Activated T-cell treated with anti-CD3 and anti-CD28 coated beads, Interleukin-2, amount 50 U/mL, for 1 hour (primary cell): Measurements from ENCODE around the gene ATP8A2.

ENCODE experiments used
- DNase-seq: peaks from one replicate; pipeline ENCODE4 v3.0.0-alpha.2; 2020

The ATP8A2 gene

DNA sequence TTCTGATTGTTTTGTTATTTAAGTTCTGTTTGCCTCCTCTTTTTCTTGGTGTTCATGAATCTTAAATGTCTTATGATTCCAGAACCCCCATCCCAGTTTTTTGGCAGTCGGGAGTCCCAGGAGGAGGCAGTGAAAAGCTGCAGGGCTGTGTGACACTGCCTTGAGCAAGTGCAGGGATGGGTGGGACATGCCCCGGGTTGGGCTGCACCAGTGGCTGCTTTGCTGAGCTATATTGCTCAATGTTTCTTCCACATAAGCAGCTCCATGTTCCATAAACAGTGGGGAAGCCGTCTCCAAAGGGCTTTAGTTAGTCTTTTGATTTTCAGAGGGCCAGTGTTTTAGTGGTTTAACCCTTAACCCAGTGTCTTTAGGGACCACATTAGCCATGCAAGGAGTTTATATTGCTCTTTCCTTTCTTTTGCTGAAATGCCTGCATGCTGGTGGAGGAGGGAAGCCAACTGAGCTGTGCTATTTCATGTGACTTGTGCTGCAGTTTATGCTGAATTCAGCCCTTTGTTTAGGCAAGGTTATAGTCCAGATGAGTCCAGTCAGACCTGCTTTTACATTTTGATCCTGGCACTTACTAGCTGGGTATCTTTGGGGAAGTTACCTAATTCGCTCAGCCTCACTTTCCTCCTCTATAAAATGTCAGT lies 13.1 kb downstream of the ATP8A2 start:
- DNase-seq, result no peak

DNA sequence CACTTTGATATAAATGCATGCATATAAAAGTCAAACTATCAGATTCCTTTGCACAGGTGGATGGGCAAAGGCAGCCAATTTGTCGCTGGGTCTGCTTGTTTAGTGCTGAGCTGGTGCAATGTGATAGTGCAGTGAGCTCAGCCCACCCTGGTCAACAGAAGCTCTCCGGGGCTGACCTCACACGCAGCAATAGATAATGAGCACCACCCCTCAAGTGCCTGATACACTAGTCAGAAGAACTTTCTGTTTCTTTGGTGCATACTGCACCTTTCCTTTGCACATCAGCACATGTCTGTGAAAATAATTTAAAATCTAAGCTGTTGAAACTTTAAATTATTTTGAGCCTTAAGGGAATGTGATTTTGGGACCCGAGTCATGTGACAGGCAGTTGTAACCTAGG lies 20.2 kb downstream of the ATP8A2 start:
- no peak for DNase-seq

DNA sequence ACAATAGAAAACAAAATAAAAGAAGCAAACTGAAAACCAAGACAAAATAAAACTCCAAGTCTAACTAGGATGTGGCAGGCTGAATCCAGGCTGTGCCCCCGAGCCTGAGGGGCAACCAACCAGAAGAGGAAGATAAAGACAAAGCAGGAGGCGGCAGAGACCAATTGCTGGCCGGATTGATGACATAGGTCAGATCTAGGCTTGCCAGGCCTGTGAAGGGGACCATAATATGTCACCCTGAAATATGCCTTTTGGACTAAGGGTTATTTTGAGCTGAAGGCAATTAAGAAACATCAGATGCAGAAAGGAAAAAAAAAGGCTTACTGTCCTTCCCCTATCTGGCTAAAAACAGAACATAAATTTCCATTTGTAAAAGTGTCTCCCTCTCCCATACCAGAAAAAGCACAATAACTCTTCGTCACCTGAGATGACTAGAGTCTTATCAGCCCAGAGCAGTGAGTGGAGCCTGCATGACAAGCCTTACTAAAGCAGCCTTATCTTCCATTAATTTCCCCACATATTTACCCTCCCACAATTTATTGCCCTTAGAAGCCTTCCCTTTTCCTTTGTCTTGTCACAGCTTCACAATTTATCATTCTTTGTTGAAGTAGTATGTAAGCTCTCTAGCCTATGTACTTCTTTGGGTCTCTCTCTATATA lies 22.8 kb downstream of the ATP8A2 start:
- no peak for DNase-seq

DNA sequence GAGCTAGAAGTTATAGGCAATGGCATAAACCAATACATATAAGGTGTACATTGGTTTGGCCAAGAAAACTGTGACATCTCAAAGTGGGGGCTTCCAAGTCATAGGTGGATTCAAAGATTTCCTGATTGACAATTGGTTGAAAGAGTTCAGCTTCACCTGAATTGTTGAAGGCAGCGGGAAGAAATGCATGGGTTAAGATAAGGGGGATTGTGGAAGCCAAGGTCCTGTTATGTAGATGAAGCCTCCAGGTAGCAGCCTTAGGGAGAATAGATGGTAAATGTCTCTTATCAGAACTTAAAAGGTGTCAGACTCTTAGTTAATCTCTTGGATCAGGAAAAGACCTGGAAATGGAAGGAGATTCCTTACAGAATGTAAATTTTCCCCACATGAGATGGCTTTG lies 26.0 kb downstream of the ATP8A2 start:
- no peak for DNase-seq

DNA sequence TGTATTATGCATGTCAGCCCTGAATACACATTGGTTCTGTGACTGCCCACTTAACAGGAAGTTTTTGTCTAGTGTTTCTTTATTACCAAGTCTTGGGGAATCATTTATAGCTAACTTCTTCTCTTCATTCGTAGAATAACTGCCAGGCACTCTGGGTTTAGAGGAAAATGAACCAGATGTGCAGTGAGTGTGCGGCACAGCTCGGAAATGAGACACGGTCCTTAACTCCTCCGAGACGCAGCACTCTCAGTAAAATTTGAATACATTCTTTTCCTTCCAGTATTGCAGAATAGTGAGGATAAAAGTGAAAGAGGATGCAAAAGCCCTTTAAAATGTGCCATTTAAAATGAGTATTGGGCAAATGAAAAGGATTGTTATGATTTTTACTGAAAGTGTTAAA lies 29.2 kb downstream of the ATP8A2 start:
- no peak for DNase-seq

DNA sequence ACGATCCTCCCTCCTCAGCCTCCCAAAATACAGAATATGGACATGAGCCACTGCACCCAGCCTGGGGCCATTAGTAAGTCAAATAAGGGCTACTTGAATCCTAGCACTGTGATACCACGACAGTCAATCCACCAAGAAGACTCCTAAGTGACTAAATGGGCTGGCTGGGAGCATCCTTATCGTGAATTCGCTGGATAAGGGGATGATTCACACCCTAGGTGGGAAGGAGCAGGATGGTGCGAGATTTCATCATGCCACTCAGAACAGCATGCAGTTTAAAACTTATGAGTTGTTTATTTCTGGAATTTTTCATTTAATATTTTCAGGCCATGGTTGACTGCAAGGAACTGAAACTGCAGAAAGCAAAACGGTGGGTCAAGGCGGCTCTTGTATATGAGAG lies 30.2 kb downstream of the ATP8A2 start:
- no peak for DNase-seq

DNA sequence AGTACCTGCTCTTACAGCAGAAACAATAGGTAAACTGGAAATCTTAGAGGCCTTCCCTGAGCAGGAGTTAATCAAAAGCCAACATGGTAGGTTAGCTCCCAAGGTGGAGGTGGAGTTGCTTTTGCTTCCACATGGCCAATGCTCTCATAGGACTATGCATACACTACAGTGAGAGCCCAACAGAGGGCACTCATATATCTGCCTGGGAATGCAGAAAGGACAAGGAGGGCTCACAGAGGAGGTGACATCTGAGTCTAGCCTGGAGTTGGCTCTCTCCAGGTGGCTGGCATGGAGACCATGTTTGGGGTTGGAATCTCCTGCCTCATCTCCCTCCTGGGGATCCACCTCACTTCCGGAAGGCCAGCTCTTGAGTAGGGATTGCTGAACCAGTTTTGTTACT lies 34.6 kb downstream of the ATP8A2 start:
- DNase-seq, result no peak

DNA sequence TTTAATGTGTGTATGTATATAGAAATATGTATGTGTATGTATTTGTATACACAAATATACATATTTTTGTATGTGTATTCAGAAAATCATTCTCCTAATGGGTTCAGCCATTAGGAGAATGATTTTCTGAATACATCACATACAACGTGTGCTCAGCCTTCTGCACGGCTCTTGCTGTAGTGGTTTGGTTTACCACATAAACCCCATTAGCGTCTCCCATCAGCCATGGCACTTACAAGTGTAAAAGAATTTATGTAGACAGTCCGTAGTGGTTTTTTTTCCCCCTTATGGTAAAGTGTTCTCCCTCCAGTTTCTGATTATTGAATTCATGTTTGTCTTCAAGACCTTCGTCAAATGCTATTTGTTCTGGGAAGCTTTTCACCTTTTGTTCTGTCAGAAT lies 38.2 kb downstream of the ATP8A2 start:
- no peak for DNase-seq

DNA sequence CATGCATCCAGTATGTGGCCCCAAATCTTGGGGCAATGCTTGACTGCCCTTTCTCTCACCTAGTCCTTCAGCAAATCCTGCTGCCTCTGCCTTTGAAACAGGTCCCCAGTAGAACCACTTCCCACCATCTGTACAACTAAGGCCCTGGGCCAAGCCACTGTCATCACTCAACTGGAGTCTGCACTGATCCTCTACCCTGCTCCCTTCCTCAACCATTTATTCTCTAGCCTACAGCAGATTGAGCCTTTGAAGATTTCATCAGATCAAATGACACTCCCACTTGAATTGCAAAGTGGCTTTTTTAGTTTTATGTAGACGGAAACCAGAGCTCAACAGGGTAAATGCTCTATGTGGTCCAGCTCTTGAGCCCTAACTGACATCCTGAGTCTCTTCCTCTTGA lies 43.5 kb downstream of the ATP8A2 start:
- no peak for DNase-seq

DNA sequence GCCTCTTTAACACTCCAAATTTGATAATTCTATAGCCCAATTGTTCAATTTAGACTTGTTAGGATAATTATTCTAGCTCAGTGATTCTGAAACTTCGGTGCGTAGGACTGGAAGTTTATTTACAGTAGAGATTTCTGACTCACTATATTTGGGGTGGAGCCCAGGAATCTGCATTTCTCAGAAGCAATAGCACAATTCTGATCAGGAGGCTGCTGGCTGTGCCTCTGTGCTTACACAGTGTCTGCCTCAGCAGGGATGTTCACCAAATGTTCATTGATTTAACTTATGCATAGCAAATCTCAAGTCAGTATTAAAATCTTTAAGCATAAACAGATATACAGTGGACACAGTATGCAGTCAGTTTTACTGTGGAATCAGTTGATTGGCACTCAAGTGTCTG lies 45.8 kb downstream of the ATP8A2 start:
- no peak for DNase-seq

DNA sequence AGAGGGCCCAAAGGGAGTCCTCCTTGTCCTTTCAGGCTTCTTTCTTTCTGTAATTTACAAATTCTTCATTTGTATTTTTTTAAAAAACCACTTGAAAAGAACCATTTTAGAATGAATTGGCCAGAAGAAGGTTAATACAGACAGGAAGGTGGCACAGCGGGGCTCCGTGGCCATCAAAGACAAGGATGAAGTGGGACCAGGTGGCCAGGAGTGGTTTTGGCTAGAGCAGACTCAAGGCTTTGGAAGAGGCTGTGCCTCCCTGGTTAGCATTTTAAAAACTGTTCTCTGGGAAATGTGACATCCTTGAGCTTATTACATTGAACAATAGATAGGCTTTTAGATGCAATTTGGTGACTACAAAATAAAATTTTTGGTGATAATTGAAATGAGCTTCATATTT lies 48.4 kb downstream of the ATP8A2 start:
- no peak for DNase-seq

DNA sequence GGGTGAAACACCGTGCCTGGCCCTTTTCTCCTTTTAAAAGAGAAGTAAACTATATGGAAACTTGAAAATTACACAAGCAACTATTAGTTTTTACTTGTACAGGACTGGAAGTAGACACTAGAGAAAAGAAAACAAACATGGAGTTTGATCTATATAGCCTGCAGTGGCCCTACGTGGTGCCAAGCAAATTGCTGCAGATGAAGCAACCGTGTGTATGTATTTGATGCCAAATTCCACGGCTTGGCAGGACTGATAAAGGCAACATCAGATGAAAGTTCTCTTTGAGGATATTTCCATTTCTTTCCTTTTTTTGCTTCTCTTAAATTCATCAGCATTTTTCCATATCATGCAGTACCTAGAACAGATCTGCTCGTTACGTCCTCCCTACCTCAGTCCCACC lies 49.8 kb downstream of the ATP8A2 start:
- DNase-seq, result no peak

DNA sequence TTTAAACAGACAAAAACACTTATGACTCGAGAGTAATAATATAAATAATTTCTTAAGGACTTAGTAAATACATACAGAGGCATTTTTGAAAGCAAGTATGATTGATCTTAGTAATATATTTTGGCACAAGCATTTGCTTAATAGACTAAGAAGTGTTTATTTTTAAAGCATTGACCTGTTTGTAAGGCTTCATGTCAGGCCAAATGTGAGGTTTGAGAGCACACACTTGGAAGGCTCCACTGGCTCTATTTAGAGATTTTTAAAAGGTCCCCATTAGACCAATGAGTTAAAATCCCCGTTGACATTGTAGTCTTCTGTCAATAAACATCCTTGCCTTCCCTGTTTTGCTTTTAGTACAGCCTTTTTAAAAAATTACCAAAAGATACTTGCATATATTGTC lies 50.4 kb downstream of the ATP8A2 start:
- no peak for DNase-seq

DNA sequence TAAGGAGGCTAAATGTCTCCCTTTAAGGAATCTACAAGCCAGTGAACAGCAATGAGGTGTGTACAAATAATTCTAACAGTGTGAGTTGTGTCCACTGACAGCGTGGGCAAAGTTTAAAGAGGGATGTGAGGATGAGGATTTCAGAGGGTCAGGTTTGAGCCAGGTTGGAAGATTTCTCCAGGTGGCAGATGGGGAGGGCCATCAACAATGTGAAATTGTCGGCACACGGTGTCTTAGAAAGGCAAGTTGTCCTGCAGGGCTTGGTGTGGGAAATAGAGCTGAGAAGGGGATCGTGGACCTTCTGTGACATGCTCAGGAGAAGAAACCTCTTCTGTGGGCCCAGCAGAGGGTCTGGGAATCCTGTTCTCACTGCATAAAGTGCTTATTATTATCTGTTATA lies 52.1 kb downstream of the ATP8A2 start:
- DNase-seq, result no peak

DNA sequence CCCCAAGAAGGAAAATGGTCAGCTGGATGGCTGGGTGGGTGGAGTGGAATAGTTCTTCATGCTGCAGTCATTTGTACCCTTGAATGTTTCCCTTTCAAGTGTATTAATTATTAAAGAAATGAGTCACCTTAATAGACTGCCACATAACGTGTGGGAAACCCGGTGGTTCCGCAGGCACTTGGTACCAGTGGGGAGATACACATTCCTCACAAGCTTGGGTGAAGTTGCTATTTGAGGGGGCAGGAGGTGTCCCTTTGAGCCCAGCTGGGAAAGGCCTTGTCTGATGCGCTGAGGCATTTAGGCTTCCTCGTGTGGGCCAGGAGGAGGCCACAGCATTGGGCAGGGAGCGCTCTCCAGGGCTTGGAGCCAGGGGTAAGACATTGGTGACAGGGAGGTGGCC lies 57.7 kb downstream of the ATP8A2 start:
- no peak for DNase-seq

DNA sequence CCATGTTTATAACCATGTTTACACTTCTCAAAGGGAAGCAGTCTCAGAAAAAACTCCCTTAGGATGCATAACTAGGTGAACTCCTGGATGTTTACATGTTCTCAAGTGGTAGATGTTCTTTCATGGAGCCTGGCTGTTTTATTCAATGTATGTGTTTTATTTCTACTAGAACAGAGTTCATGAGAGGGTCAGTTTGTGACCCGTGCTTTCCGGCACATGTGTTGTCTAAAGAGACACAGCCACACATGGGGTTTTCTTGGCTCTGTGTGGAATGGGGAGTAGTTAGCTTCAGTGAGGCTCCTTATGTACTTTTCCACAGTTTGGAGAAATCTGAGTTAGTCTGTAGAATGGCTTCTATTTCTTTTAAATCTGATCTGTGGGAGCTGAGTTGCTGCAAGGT lies 60.9 kb downstream of the ATP8A2 start:
- DNase-seq, result no peak

DNA sequence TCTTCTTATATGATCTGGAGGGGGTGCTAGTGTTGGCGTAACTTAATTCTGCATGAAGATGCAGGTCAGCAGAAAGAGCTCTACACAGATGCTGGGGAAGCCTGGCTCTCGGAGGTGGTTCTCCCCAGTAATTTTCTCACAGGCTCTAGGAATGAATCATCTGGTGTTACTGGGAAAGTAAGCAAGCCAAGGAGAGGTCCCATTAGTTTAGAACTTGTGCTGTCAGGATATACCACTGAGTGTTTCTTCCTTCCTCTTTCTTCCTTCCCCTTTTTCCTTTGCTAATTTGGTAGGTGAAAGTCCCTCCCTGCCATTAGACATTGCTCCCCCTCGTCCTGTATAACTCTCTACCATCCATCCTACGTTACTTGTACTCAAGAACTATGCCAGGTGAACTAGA lies 68.3 kb downstream of the ATP8A2 start:
- no peak for DNase-seq

DNA sequence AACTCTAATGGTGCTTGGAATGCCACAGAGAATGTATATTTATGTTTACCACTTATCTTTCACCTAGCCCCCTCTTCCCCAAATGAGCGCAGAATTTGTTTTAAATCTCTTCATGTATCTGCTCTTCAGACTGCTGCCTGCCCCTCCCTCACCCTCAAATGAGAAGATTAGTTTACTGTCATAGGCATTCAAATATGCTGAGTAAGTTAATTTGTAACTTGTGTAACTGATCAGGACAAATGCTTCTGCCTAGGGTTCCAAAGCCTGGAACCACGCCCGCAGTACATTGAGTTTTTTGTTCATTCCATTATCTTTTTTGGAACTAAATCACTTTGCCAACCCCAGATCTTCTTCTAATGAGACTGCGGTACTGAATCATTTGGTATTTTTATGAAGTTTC lies 74.5 kb downstream of the ATP8A2 start:
- no peak for DNase-seq

DNA sequence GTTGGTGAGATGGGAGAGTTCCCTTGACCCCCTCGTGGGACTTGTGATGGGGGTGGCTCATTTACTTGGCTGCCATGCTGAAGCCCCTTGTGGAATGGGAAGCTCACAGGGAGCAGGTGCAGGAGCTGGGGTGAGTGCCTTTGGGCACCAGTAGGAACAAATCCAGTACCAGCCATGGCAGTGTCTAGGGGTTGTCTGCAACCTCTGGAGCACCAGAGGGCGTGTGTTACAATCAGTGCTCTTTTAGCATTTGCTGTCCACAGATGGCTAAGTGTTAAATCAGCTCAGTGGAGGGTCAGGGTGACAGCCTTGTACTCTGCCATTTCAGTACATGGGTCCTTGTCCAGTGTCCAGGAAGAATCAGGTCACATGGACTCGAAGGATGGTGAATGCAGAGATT lies 75.6 kb downstream of the ATP8A2 start:
- DNase-seq, result no peak

DNA sequence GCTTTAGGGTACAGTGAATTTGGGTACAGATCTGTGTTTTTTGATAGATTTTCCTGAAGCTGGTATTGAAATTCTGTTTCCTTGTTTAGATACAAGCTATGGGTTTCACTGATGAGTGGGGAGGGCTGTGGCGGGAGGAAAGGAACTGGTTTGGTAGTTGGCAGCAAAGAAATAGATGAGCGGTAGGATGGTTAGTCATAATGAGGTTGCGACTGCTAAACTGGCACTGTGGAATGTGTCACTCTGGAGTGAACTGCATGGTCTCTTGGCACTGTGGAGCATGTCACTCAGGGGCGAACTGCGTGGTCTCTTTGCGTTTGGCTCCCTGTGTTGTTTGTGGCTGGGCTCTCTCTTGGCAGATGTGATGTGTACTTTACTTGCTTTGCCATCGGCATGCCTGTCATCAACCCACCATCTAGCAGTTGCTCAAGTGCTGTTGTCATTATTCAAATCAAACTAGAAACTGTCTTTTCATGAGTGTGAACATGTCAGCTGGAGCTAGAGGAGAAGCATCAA lies 82.1 kb downstream of the ATP8A2 start:
- no peak for DNase-seq

DNA sequence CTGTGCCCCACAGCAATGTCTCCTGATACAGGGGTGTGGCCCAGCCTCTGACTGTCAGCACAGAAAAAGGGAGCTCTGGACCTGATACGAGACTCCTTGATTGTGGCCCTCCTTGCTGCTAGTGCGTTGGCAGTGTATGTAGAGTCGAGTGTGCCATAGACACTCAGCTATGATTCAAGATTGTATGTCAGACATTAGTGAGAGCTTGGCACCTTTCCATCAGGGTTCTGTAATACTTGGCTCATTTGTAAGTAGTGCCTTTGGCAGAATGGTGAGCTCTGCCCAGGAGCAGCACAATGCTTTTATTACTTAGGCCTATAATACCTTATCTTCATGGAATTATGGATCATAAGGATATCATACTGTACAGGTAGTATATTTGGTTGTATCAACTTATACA lies 83.4 kb downstream of the ATP8A2 start:
- no peak for DNase-seq

DNA sequence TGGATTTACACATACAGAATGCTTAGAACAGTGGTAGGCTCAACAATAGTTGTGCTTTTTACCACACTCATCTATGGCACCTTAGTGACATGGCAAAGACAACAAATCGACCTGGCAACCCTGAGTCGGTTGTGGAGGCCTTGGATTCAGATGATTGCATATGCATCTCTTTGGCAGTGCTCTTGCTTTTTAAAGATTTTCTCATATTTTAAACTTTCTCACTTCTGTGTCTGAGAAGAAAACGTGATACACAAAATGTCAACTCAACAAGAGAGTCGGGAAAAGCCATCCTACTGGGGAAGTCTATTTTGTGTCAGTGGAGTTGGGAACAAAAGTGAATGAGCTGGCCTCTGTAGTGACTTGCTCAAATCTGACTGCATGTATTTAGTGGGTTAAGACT lies 85.8 kb downstream of the ATP8A2 start:
- DNase-seq, result no peak

DNA sequence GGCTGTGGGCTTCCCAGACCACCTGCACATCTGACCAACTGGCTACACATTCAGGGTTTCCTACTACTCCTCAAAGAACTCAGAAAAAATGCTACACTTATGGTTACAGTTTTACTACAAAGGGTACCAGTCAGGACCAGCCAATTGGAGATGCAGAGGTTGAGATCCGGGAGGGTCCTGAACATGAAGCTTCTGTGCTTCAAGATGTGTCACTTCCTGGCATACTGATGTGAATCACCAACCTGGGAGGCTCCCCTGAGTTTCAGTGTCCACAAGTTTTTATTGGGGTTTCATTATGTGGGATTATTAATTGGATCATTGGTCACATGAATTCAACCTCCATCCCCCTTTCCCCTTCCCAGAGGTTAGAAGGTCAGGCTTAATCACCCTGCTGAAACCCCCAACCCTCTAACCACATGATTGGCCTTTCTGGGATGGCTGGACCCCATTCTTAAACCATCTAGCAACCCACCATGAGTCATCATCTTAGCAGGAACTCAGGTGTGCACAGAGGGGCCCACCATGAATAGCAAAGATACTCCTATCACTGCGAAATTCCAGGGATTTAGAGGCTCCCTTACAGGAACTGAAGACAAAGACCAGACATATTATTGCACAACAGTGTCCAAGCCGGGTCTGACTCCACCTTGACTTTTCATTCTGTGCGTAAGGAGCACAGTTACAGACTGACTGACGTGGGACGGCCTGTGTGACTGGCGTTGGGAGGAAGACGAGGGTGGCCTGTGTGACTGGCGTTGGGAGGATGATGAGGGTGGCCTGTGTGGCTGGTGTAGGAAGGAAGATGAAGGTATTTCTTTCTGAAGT lies 90.7 kb downstream of the ATP8A2 start:
- DNase-seq, result no peak

DNA sequence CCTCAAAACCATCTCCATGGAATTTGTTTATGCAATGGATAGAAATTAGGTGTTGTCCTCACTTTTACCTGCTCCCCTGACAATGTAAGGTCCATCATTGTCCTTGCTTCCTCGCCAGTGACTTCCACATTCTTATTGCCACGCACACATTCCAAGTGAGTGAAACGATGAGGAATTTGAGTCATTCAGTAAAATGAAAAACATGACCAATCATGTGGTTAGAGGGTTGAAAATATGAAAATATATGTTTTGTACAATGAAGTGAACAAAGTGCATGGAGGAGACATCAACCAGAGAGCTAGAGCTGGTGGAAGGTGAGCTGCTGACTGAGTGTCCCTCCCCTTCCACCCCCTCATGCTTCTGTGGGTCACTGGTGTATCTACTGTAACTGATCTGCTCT lies 91.7 kb downstream of the ATP8A2 start:
- DNase-seq, result no peak
